IPS DF 19.7 (cell line): Measurements from ENCODE around the gene UBR3.
"Not testable (repeated sequence)": the region's sequence is repeated elsewhere in the genome, so short reads cannot be mapped to it uniquely, and the experiment has no call there.

Experiments used
- DNase-seq: peaks from one replicate; pipeline ENCODE4 v3.0.0-alpha.2; 2013; ENCODE audit warnings: low read depth, low spot score

Gene UBR3

GRCh38 chr2:169946546-169946945, 119.3 kb downstream of the UBR3 start:
- DNase-seq = no peak

GRCh38 chr2:169955940-169956339, 128.7 kb downstream of the UBR3 start:
- DNase-seq = no peak

- not testable (repeated sequence) for DNase-seq
These were observed 130.0 kb downstream of the UBR3 start for GRCh38 chr2:169957219-169957618.

GRCh38 chr2:169961911-169962310, 134.7 kb downstream of the UBR3 start:
- DNase-seq = no peak

GRCh38 chr2:169963786-169964185, 136.5 kb downstream of the UBR3 start:
- no peak for DNase-seq

- no peak for DNase-seq
These were observed 137.5 kb downstream of the UBR3 start for GRCh38 chr2:169964740-169965139.

GRCh38 chr2:169965495-169965894, 138.2 kb downstream of the UBR3 start:
- no peak for DNase-seq

- DNase-seq = no peak
These were observed 139.2 kb downstream of the UBR3 start for GRCh38 chr2:169966454-169966853.

- no peak for DNase-seq
These were observed 141.5 kb downstream of the UBR3 start for GRCh38 chr2:169968743-169969142.

GRCh38 chr2:169975221-169975620, 148.0 kb downstream of the UBR3 start:
- DNase-seq = no peak

GRCh38 chr2:169976335-169976851, 149.1 kb downstream of the UBR3 start:
- no peak for DNase-seq

- no peak for DNase-seq
These were observed 150.3 kb downstream of the UBR3 start for GRCh38 chr2:169977530-169977929.

GRCh38 chr2:169978402-169979017, 151.3 kb downstream of the UBR3 start:
- no peak for DNase-seq

GRCh38 chr2:169979025-169979424, 151.8 kb downstream of the UBR3 start:
- no peak for DNase-seq

- no peak for DNase-seq
These were observed 152.7 kb downstream of the UBR3 start for GRCh38 chr2:169980001-169980400.

GRCh38 chr2:169980643-169981042, 153.4 kb downstream of the UBR3 start:
- no peak for DNase-seq

- DNase-seq = no peak
These were observed 155.7 kb downstream of the UBR3 start for GRCh38 chr2:169982929-169983328.

GRCh38 chr2:169983506-169983905, 156.3 kb downstream of the UBR3 start:
- no peak for DNase-seq

- DNase-seq = no peak
These were observed 156.9 kb downstream of the UBR3 start for GRCh38 chr2:169984145-169984544.

- no peak for DNase-seq
These were observed 167.5 kb downstream of the UBR3 start for GRCh38 chr2:169994752-169995151.

- DNase-seq = no peak
These were observed 170.1 kb downstream of the UBR3 start for GRCh38 chr2:169997140-169997887.

- no peak for DNase-seq
These were observed 171.8 kb downstream of the UBR3 start for GRCh38 chr2:169999054-169999453.

GRCh38 chr2:170002096-170002495, 174.8 kb downstream of the UBR3 start:
- DNase-seq = no peak
